ENCODE data around the gene PKHD1.

The PKHD1 gene

DNA sequence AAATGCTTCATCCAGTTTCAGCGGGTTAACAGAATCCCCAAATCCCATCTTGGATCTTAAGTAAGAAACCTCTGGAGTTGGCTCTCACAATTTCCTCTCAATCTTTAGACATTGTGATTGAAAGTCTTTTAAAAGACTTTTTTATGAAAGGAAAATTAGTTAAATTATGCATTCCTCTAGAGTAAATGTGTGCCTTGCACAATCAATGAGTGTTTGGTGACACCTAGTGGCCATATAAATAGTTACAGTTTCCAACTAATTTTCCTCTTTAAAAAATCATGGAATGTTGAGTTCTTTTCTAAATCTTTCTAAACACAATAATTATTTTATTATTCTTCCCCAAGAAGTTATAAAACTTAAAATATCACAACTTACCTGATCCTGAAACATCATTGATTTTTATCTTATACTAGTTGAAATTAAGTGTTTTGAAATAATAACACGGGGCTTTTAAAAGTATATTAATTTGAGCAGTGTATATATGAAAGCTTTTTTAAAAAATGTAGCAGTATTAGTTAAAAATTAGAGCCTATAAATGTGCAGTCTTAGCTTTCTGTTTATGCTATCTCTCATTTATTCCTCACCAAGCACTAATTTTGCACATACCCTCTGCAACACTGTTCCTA, 66.4 kb downstream of the PKHD1 start:
- H3K9ac ChIP-seq (ENCODE audit: low read depth in 1 of 2, low read length in 2 of 2): no peak overlapping the region
- H3K27me3 ChIP-seq (ENCODE audit: control insufficient read depth in 2 of 2, insufficient read depth in 2 of 2, low read length in 2 of 2): no peaks in the 10 kb centered on the region
- no peak overlapping the region for H3K27ac ChIP-seq (ENCODE audit: low read depth in 2 of 2, low read length in 2 of 2)
- no peak overlapping the region for H3K4me3 ChIP-seq (ENCODE audit: low read length in 2 of 2)
- peaks cover 0 to 2% of the 10 kb centered on the region in 2 donors for H3K4me1 ChIP-seq (ENCODE audit: control insufficient read depth in 2 of 2, insufficient read depth in 2 of 2, low read length in 2 of 2)
- H3K36me3 ChIP-seq (ENCODE audit: control insufficient read depth in 2 of 2, insufficient read depth in 2 of 2, low read length in 2 of 2): no peaks in the 10 kb centered on the region
- no peaks in the 10 kb centered on the region for H3K9me3 ChIP-seq (ENCODE audit: control insufficient read depth in 2 of 2, low read length in 2 of 2)

DNA sequence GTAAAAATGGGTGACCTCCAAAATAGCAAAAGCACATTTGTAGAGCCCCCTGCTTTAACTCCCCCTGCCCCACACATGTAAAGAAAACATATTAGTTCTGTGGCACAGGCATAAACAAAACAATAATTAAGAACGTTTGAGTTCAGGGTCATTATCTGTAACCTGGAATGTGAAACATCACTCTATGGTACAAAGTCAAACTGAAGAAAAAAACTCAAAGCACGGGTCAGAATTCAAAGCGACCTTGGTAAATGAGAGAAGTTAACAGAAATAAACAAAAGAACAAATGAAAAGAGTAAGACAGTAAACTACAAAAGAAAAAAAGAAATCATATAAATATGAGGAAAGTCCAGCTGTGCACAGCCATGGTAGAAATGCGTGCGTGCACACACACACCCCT, 67.5 kb downstream of the PKHD1 start:
- H3K36me3 ChIP-seq (ENCODE audit: control insufficient read depth in 2 of 2, insufficient read depth in 2 of 2, low read length in 2 of 2): no peaks in the 10 kb centered on the region
- no peaks in the 10 kb centered on the region for H3K9me3 ChIP-seq (ENCODE audit: control insufficient read depth in 2 of 2, low read length in 2 of 2)
- no peaks in the 10 kb centered on the region for H3K27me3 ChIP-seq (ENCODE audit: control insufficient read depth in 2 of 2, insufficient read depth in 2 of 2, low read length in 2 of 2)
- H3K4me1 ChIP-seq (ENCODE audit: control insufficient read depth in 2 of 2, insufficient read depth in 2 of 2, low read length in 2 of 2): peaks cover 0 to 2% of the 10 kb centered on the region in 2 donors
- H3K27ac ChIP-seq (ENCODE audit: low read depth in 2 of 2, low read length in 2 of 2): no peak overlapping the region
- H3K4me3 ChIP-seq (ENCODE audit: low read length in 2 of 2): no peak overlapping the region
- H3K9ac ChIP-seq (ENCODE audit: low read depth in 1 of 2, low read length in 2 of 2): no peak overlapping the region

DNA sequence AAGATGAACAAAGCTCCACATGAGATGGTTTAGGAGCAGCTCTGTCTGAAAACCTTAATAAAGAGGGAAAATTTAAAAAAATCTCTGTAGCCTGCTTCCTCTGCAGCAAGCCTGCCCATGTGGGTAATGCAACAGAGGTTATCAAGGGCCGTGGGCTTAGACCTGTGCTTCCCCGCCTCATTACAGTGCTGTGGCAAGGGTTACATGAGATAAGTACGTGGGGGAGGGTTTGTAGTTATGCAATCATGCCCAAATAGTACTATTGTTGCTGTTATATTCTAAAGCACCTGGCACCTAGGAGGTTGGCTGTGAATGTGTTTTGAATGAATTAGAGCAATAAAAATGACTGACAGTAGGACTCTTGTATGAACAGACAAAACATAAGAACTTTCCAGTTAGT, 68.3 kb downstream of the PKHD1 start:
- Histone ChIP-seq H3K27ac (ENCODE audit: low read depth in 2 of 2, low read length in 2 of 2) (no peak overlapping the region), H3K4me1 (ENCODE audit: control insufficient read depth in 2 of 2, insufficient read depth in 2 of 2, low read length in 2 of 2) (peaks cover 0 to 2% of the 10 kb centered on the region in 2 donors), H3K9ac (ENCODE audit: low read depth in 1 of 2, low read length in 2 of 2) (no peak overlapping the region), H3K4me3 (ENCODE audit: low read length in 2 of 2) (no peak overlapping the region), H3K9me3 (ENCODE audit: control insufficient read depth in 2 of 2, low read length in 2 of 2) (no peaks in the 10 kb centered on the region), H3K27me3 (ENCODE audit: control insufficient read depth in 2 of 2, insufficient read depth in 2 of 2, low read length in 2 of 2) (no peaks in the 10 kb centered on the region), H3K36me3 (ENCODE audit: control insufficient read depth in 2 of 2, insufficient read depth in 2 of 2, low read length in 2 of 2) (no peaks in the 10 kb centered on the region)

DNA sequence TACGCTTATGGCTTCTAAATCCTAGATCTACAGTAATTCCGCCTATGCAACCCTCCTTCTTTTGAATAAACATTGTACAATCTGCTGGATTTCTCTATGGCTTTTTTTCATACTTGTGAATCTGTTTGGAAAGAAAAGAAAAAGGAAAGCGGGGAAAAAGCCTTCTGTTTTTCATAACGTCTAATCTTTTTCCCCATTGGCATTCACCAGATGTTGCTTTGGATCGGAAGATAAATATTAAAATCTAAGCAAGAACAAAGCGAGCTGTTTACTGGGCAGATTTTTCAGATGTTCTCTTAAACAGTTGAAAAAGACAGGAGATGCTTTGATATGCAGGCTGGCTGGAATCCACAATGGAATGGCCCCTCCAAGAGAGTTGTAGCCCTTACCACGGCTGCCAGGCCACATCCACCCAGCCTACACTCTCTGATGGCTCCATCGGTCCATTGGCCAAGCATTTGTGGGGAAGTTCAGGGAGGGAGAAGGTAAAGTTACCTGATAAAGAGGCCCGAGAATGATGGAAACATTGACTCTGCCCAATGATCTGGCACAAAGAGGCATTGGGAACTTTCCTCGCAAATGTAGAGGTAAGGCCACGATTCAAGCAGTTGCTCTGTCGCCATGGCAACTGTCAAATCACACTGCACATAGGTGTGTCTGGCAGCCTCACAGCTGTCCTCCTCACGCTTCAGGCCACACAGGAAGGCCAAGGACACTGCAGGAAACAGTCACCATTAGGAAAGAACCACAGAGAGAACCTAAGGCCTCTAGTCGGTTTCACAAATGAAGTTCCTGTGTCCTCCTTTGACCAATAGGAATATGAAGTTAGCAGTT, 70.3 kb downstream of the PKHD1 start:
- H3K27ac ChIP-seq (ENCODE audit: low read depth in 2 of 2, low read length in 2 of 2): no peak overlapping the region
- H3K9ac ChIP-seq (ENCODE audit: low read depth in 1 of 2, low read length in 2 of 2): no peak overlapping the region
- H3K4me1 ChIP-seq (ENCODE audit: control insufficient read depth in 2 of 2, insufficient read depth in 2 of 2, low read length in 2 of 2): peaks cover 0 to 2% of the 10 kb centered on the region in 2 donors
- no peaks in the 10 kb centered on the region for H3K36me3 ChIP-seq (ENCODE audit: control insufficient read depth in 2 of 2, insufficient read depth in 2 of 2, low read length in 2 of 2)
- no peaks in the 10 kb centered on the region for H3K9me3 ChIP-seq (ENCODE audit: control insufficient read depth in 2 of 2, low read length in 2 of 2)
- H3K27me3 ChIP-seq (ENCODE audit: control insufficient read depth in 2 of 2, insufficient read depth in 2 of 2, low read length in 2 of 2): no peaks in the 10 kb centered on the region
- no peak overlapping the region for H3K4me3 ChIP-seq (ENCODE audit: low read length in 2 of 2)

DNA sequence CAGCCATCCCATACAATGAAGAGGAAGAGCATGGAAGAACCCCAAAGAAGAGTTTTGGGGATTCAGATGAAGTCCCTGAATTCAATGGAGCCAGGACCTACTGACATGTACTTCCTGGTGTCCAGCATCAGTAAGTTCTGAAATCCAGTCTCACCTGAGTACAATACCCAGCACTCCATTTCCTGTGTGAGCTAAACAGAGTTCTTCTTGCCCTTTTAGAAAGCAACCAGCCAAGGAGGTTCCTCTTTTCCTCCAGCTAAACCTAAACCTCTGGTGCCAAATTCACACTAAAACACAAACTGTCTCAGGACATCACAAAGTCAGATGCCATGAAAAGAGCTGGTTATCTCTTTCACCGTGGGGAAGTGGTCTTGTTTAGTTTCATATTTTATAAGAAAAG, 71.5 kb downstream of the PKHD1 start:
- H3K4me3 ChIP-seq (ENCODE audit: low read length in 2 of 2): no peak overlapping the region
- no peaks in the 10 kb centered on the region for H3K27me3 ChIP-seq (ENCODE audit: control insufficient read depth in 2 of 2, insufficient read depth in 2 of 2, low read length in 2 of 2)
- no peak overlapping the region for H3K27ac ChIP-seq (ENCODE audit: low read depth in 2 of 2, low read length in 2 of 2)
- no peaks in the 10 kb centered on the region for H3K9me3 ChIP-seq (ENCODE audit: control insufficient read depth in 2 of 2, low read length in 2 of 2)
- no peak overlapping the region for H3K9ac ChIP-seq (ENCODE audit: low read depth in 1 of 2, low read length in 2 of 2)
- peaks cover 0 to 2% of the 10 kb centered on the region in 2 donors for H3K4me1 ChIP-seq (ENCODE audit: control insufficient read depth in 2 of 2, insufficient read depth in 2 of 2, low read length in 2 of 2)
- no peaks in the 10 kb centered on the region for H3K36me3 ChIP-seq (ENCODE audit: control insufficient read depth in 2 of 2, insufficient read depth in 2 of 2, low read length in 2 of 2)

DNA sequence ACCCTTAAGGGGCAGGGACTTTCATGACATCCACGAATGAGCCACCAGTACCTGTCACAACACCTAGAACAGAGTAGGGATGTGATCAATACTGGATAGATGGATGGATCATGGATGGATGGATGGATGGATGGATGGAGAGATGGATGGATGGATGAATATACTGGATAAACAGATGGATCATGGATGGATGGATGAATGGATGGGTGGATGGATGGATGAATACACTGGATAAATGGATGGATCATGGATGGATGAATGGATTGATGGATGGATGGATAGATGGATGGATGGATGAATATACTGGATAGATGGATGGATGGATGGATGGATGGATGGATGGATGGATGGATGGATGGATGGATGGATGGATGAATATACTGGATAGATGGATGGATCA, 73.0 kb downstream of the PKHD1 start:
- Histone ChIP-seq H3K4me1 (ENCODE audit: control insufficient read depth in 2 of 2, insufficient read depth in 2 of 2, low read length in 2 of 2) (no peaks in the 10 kb centered on the region), H3K9me3 (ENCODE audit: control insufficient read depth in 2 of 2, low read length in 2 of 2) (no peaks in the 10 kb centered on the region), H3K27ac (ENCODE audit: low read depth in 2 of 2, low read length in 2 of 2) (no peak overlapping the region), H3K36me3 (ENCODE audit: control insufficient read depth in 2 of 2, insufficient read depth in 2 of 2, low read length in 2 of 2) (no peaks in the 10 kb centered on the region), H3K9ac (ENCODE audit: low read depth in 1 of 2, low read length in 2 of 2) (no peak overlapping the region), H3K4me3 (ENCODE audit: low read length in 2 of 2) (no peak overlapping the region), H3K27me3 (ENCODE audit: control insufficient read depth in 2 of 2, insufficient read depth in 2 of 2, low read length in 2 of 2) (no peaks in the 10 kb centered on the region)

DNA sequence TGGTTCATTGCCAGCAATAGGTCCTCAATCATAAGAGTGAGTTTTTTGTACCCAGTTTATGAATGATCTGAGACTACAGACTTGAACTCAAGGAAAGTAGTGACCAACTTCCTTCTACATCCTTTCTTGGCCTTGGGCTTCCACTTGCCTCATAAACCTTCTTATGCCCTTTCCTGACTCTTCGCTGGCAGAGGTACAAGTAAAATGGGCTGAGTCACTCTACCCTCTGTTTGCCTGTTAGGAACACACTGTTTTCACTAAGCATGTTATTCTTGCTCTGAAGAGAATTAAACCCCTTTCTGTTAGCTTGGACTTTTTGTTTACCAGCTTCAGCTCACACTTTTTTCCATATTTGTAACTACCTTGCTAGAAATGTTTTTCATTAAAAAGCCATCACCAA, 74.4 kb downstream of the PKHD1 start:
- Histone ChIP-seq H3K9me3 (ENCODE audit: control insufficient read depth in 2 of 2, low read length in 2 of 2) (no peaks in the 10 kb centered on the region), H3K27ac (ENCODE audit: low read depth in 2 of 2, low read length in 2 of 2) (no peak overlapping the region), H3K4me3 (ENCODE audit: low read length in 2 of 2) (no peak overlapping the region)

DNA sequence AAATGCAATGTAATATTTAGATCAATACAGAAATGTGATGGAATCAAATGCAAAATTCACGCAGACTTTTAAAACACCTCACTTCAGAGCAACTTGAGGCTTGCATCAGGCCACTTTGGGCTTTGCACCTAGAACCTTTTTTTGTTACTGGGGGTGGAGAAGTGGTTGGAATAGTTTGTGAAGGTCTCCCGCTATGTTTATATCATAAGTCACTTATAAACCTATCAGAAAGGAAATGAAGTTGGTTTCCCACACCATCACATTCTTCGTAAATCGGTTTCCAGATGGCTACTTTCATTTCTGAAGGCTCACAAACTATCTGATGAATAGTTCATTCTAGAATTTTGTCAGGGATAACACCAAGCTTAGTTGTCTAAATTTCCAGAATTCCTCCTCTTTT, 74.8 kb downstream of the PKHD1 start:
- H3K36me3 ChIP-seq (ENCODE audit: control insufficient read depth in 2 of 2, insufficient read depth in 2 of 2, low read length in 2 of 2): no peaks in the 10 kb centered on the region
- no peak overlapping the region for H3K27ac ChIP-seq (ENCODE audit: low read depth in 2 of 2, low read length in 2 of 2)
- H3K9me3 ChIP-seq (ENCODE audit: control insufficient read depth in 2 of 2, low read length in 2 of 2): no peaks in the 10 kb centered on the region
- H3K27me3 ChIP-seq (ENCODE audit: control insufficient read depth in 2 of 2, insufficient read depth in 2 of 2, low read length in 2 of 2): no peaks in the 10 kb centered on the region
- H3K4me1 ChIP-seq (ENCODE audit: control insufficient read depth in 2 of 2, insufficient read depth in 2 of 2, low read length in 2 of 2): no peaks in the 10 kb centered on the region
- no peak overlapping the region for H3K9ac ChIP-seq (ENCODE audit: low read depth in 1 of 2, low read length in 2 of 2)
- H3K4me3 ChIP-seq (ENCODE audit: low read length in 2 of 2): no peak overlapping the region

More for the DNA sequence above, 74.4 kb downstream of the PKHD1 start:
- no peaks in the 10 kb centered on the region for H3K27me3 ChIP-seq (ENCODE audit: control insufficient read depth in 2 of 2, insufficient read depth in 2 of 2, low read length in 2 of 2)
- H3K36me3 ChIP-seq (ENCODE audit: control insufficient read depth in 2 of 2, insufficient read depth in 2 of 2, low read length in 2 of 2): no peaks in the 10 kb centered on the region
- H3K9ac ChIP-seq (ENCODE audit: low read depth in 1 of 2, low read length in 2 of 2): no peak overlapping the region
- H3K4me1 ChIP-seq (ENCODE audit: control insufficient read depth in 2 of 2, insufficient read depth in 2 of 2, low read length in 2 of 2): no peaks in the 10 kb centered on the region

DNA sequence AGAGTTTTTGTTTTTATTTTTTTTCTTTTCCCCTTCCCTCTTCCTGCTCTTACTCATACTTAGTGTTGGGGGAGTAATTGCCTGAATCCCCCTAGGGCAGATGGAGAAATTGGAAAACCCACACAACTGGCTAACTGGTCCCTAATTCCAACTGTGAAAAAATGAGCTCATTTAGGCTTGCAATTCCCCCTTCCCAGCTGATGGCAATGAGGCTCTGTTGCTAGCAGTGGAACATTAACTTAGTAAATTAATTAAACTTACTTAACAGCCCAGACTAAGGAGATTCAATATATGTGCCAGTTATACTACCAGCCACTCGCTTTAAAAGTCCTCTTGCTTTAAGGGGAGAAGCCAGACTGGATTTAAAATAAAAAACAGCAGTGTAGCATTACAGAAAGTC, 76.6 kb downstream of the PKHD1 start:
- H3K27ac ChIP-seq (ENCODE audit: low read depth in 2 of 2, low read length in 2 of 2): no peak overlapping the region
- no peak overlapping the region for H3K9ac ChIP-seq (ENCODE audit: low read depth in 1 of 2, low read length in 2 of 2)
- H3K4me1 ChIP-seq (ENCODE audit: control insufficient read depth in 2 of 2, insufficient read depth in 2 of 2, low read length in 2 of 2): no peaks in the 10 kb centered on the region
- no peak overlapping the region for H3K4me3 ChIP-seq (ENCODE audit: low read length in 2 of 2)
- H3K36me3 ChIP-seq (ENCODE audit: control insufficient read depth in 2 of 2, insufficient read depth in 2 of 2, low read length in 2 of 2): no peaks in the 10 kb centered on the region
- no peaks in the 10 kb centered on the region for H3K9me3 ChIP-seq (ENCODE audit: control insufficient read depth in 2 of 2, low read length in 2 of 2)
- H3K27me3 ChIP-seq (ENCODE audit: control insufficient read depth in 2 of 2, insufficient read depth in 2 of 2, low read length in 2 of 2): no peaks in the 10 kb centered on the region

DNA sequence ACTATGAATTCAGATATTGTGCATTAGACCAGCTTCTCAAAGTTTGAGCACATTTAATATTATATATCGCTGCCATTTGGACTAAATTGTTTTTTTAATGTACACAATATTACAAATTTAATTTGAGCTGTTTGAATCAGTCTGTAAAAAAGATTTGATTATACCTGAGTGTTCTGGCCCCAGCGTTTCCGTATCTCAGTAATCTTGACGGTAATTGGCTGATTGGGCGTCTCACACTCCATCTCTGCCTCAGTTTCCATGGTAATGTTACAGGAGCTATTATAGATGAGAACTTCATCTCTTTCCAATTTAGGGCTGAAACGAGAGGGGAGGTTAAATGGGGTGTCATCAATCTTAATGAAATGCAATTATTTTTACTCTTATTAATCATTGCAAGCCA, 77.3 kb downstream of the PKHD1 start:
- H3K4me3 ChIP-seq (ENCODE audit: low read length in 2 of 2): no peak overlapping the region
- no peaks in the 10 kb centered on the region for H3K9me3 ChIP-seq (ENCODE audit: control insufficient read depth in 2 of 2, low read length in 2 of 2)
- no peaks in the 10 kb centered on the region for H3K4me1 ChIP-seq (ENCODE audit: control insufficient read depth in 2 of 2, insufficient read depth in 2 of 2, low read length in 2 of 2)
- no peak overlapping the region for H3K27ac ChIP-seq (ENCODE audit: low read depth in 2 of 2, low read length in 2 of 2)
- no peak overlapping the region for H3K9ac ChIP-seq (ENCODE audit: low read depth in 1 of 2, low read length in 2 of 2)
- no peaks in the 10 kb centered on the region for H3K27me3 ChIP-seq (ENCODE audit: control insufficient read depth in 2 of 2, insufficient read depth in 2 of 2, low read length in 2 of 2)
- H3K36me3 ChIP-seq (ENCODE audit: control insufficient read depth in 2 of 2, insufficient read depth in 2 of 2, low read length in 2 of 2): no peaks in the 10 kb centered on the region
